MM.1S (cell line): ENCODE measurements around the gene LGMN.

Source experiments
- CTCF ChIP-seq: fragments of 300-600 bp; sonication (generic); IDR thresholded peaks from 2 replicates; pipeline ENCODE4 v1.5.1; 2016; ENCODE audit warnings: antibody characterized with exemption, low read length, mixed read lengths
- EZH2 ChIP-seq: fragments of 300-600 bp; sonication (generic); optimal IDR thresholded peaks from 2 replicates; pipeline ENCODE3; 2017; ENCODE audit warnings: low read depth, mild to moderate bottlenecking, antibody characterized with exemption, low read length, mixed read lengths

- TF ChIP-seq EZH2: no peak
- TF ChIP-seq CTCF: no peak
These were observed 21.5 kb downstream of the LGMN start for GRCh38 chr14:92726933-92727262.
